ELF-1 (cell line): Measurements from ENCODE around the gene SST.
"Not testable (repeated sequence)": the region's sequence is repeated elsewhere in the genome, so short reads cannot be mapped to it uniquely, and the experiment has no call there.

Experiments used
- DNase-seq: peaks from one replicate; pipeline ENCODE4 v3.0.0-alpha.2; 2016; ENCODE audit warnings: low read depth, low spot score

Gene SST

GRCh38 chr3:187684444-187684843 lies 14.2 kb upstream of the SST start:
- DNase-seq, result no peak

- DNase-seq, result not testable (repeated sequence)
These were observed 11.6 kb upstream of the SST start for GRCh38 chr3:187681756-187682155.

- peak; percentile 94 for DNase-seq
These were observed 9.6 kb upstream of the SST start for GRCh38 chr3:187679638-187680396.

- DNase-seq, result peak; percentile 77
These were observed 8.6 kb upstream of the SST start for GRCh38 chr3:187678726-187679268.

- DNase-seq, result no peak
These were observed 7.4 kb upstream of the SST start for GRCh38 chr3:187677604-187678003.

- DNase-seq, result peak; percentile 30
These were observed 2.8 kb upstream of the SST start for GRCh38 chr3:187673012-187673411.

- no peak for DNase-seq
These were observed 2.7 kb downstream of the SST start for GRCh38 chr3:187667526-187667925.

GRCh38 chr3:187665764-187666402 lies 4.3 kb downstream of the SST start:
- DNase-seq, result no peak

GRCh38 chr3:187665010-187665409 lies 5.2 kb downstream of the SST start:
- no peak for DNase-seq

GRCh38 chr3:187662848-187663409 lies 7.3 kb downstream of the SST start:
- DNase-seq, result no peak

GRCh38 chr3:187661267-187661666 lies 8.9 kb downstream of the SST start:
- DNase-seq, result no peak

- no peak for DNase-seq
These were observed 18.9 kb downstream of the SST start for GRCh38 chr3:187651282-187651681.

GRCh38 chr3:187648177-187648576 lies 22.0 kb downstream of the SST start:
- DNase-seq, result no peak

GRCh38 chr3:187646906-187647660 lies 23.1 kb downstream of the SST start:
- DNase-seq, result no peak

- DNase-seq, result not testable (repeated sequence)
These were observed 24.8 kb downstream of the SST start for GRCh38 chr3:187645379-187645778.

GRCh38 chr3:187642861-187643260 lies 27.3 kb downstream of the SST start:
- DNase-seq, result no peak

- DNase-seq, result no peak
These were observed 28.7 kb downstream of the SST start for GRCh38 chr3:187641320-187642016.

- no peak for DNase-seq
These were observed 29.6 kb downstream of the SST start for GRCh38 chr3:187640569-187641059.

GRCh38 chr3:187639927-187640568 lies 30.1 kb downstream of the SST start:
- DNase-seq, result no peak

GRCh38 chr3:187636528-187636927 lies 33.7 kb downstream of the SST start:
- no peak for DNase-seq

- no peak for DNase-seq
These were observed 39.8 kb downstream of the SST start for GRCh38 chr3:187630404-187630803.
